Esophagus squamous epithelium (tissue), 5 donors: ENCODE results near the gene CCDC61. TPM values are rescaled to one million over a fixed set of nuclear protein-coding genes. Genes with fewer than 3 reads are reported as not detected.

Experiments
- DNase-seq: peaks from one replicate; lab custom pipeline; 2025; lab: John Stamatoyannopoulos, UW
- H3K27ac ChIP-seq, 4 donors: fragments of 200-600 bp; sonication (generic); one replicate each; pipeline ENCODE4 v1.5.1; 2016 to 2019; ENCODE audit warnings: mild to moderate bottlenecking in 1 of 4
- H3K27me3 ChIP-seq, 4 donors: fragments of 200-600 bp; sonication (generic); 1 replicate in 3 of 4; 2 replicates in 1 of 4; pipeline versions ENCODE4 v1.5.1 to v1.6.0; 2017 to 2021; ENCODE audit warnings: antibody characterized with exemption in 1 of 4
- H3K36me3 ChIP-seq, 3 donors: fragments of 200-600 bp; sonication (generic); one replicate each; pipeline ENCODE4 v1.5.1; 2016 to 2019
- H3K4me1 ChIP-seq, 3 donors: fragments of 200-600 bp; sonication (generic); one replicate each; pipeline ENCODE4 v1.5.1; 2017 to 2019
- H3K4me3 ChIP-seq, 4 donors: fragments of 200-600 bp; sonication (generic); 1 replicate in 3 of 4; 2 replicates in 1 of 4; pipeline ENCODE4 v1.5.1; 2016 to 2019; ENCODE audit warnings: mild to moderate bottlenecking in 2 of 4, moderate library complexity in 1 of 4
- H3K9me3 ChIP-seq, 3 donors: fragments of 200-600 bp; sonication (generic); one replicate each; pipeline ENCODE4 v1.5.1; 2016 to 2019
- POLR2A ChIP-seq, 4 donors: fragments of 450-650 bp; IDR thresholded peaks; one replicate each; pipeline ENCODE4 v1.6.1; 2017; ENCODE audit warnings: antibody characterized with exemption in 4 of 4, mild to moderate bottlenecking in 4 of 4, moderate library complexity in 3 of 4
- WGBS, 2 donors: methylation state at CpG; one replicate each; pipeline ENCODE4 v1.1.5; 2018; 5-methylcytosine and 5-hydroxymethylcytosine counted together
- intact Hi-C: fragments of 100-400 bp; cut with DNase I; formaldehyde crosslinking; loops from one replicate; pipeline ENCODE4 v1.15.0; 2022
- total RNA-seq, 4 donors: library from RNA; depleted of rRNA; stranded (reverse); fragments of >200 nt; gene quantifications; one replicate each; pipeline ENCODE4 v1.1.0, GENCODE V29; 2016
- TF ChIP-seq, protein P1 (sequence below), 6 experiments: fragments of 450-650 bp in 4 of 6; fragments of 200-600 bp in 2 of 6; sonication (generic) in 2 of 6; IDR thresholded peaks; one replicate each; pipeline ENCODE4 v1.5.1; 2016 to 2019; ENCODE audit warnings: antibody characterized with exemption in 6 of 6, mild to moderate bottlenecking in 4 of 6, moderate library complexity in 4 of 6
- donor health status: DM: yes; HTN: yes; CAD: no.

The CCDC61 gene
- total RNA-seq, 4 donors from 2014 or later: 5.9 to 9.5 (median 7.4) TPM

DNA sequence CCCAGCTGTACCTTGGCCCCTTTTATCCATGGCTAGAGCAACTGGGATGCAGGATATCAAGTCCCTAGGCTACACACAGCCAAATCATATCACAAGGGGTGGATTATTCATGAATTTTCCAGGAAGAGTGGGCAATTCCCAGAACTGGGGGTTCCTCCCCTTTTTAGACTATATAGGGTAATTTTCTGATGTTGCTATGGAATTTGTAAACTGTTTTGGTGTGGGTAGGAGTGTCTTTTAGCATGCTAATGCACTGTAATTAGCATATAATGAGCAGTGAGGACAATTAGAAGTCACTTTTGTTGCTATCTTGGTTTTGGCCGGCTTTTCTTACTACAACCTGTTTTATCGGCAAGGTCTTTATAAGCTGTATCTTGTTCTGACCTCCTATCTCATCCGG, 63.5 kb downstream of the CCDC61 start:
- WGBS, 2 donors: 79 to 91% methylated on average over 3 of the region's 3 CpGs
- peaks cover 0 to 8% (median 0%) of the 10 kb centered on the region in 3 donors for H3K9me3 ChIP-seq
- no peak overlapping the region for H3K27ac ChIP-seq
- no peaks in the 10 kb centered on the region for H3K36me3 ChIP-seq
- peaks cover 0 to 4% (median 0%) of the 10 kb centered on the region in 3 donors for H3K4me1 ChIP-seq
- H3K27me3 ChIP-seq: peaks cover 0 to 85% (median 0%) of the 10 kb centered on the region in 4 donors
- no peak for TF ChIP-seq POLR2A (IDR thresholded peaks at IDR 0.05)
- TF ChIP-seq, protein P1, sequence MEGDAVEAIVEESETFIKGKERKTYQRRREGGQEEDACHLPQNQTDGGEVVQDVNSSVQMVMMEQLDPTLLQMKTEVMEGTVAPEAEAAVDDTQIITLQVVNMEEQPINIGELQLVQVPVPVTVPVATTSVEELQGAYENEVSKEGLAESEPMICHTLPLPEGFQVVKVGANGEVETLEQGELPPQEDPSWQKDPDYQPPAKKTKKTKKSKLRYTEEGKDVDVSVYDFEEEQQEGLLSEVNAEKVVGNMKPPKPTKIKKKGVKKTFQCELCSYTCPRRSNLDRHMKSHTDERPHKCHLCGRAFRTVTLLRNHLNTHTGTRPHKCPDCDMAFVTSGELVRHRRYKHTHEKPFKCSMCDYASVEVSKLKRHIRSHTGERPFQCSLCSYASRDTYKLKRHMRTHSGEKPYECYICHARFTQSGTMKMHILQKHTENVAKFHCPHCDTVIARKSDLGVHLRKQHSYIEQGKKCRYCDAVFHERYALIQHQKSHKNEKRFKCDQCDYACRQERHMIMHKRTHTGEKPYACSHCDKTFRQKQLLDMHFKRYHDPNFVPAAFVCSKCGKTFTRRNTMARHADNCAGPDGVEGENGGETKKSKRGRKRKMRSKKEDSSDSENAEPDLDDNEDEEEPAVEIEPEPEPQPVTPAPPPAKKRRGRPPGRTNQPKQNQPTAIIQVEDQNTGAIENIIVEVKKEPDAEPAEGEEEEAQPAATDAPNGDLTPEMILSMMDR (IDR thresholded peaks at IDR 0.05): no peak
- no peak for DNase-seq
- no peak overlapping the region for H3K4me3 ChIP-seq
- intact Hi-C loops: no loop called here

DNA sequence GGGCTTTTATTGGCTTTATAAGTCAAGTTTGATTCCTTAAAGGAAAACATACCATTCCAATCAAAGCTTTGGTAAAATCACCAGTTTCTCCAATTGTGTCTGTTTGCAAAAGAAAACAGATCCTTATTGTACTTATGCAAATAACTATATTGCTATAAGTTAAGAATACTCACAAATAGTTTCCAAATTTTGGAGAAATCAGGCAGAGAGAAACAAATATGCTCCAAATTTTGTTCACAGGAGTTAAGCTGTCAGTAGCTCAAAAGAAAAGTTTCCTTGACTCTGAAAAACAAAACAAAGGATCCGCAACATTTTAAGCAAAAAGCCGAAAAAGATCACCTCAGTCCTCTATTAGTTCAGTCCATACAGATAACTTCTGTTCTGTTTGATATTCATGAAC, 64.7 kb downstream of the CCDC61 start:
- Histone ChIP-seq H3K27ac (no peak overlapping the region), H3K4me1 (peaks cover 0 to 4% (median 0%) of the 10 kb centered on the region in 3 donors), H3K36me3 (no peaks in the 10 kb centered on the region), H3K27me3 (peaks cover 0 to 84% (median 0%) of the 10 kb centered on the region in 4 donors), H3K9me3 (peaks cover 0 to 8% (median 0%) of the 10 kb centered on the region in 3 donors), H3K4me3 (no peak overlapping the region)
- no peak for DNase-seq
- TF ChIP-seq, protein P1 (IDR thresholded peaks at IDR 0.05): no peak
- no peak for TF ChIP-seq POLR2A (IDR thresholded peaks at IDR 0.05)
- intact Hi-C loops: no loop called here
- 89 to 95% methylated on average over 2 of the region's 2 CpGs for WGBS, 2 donors

DNA sequence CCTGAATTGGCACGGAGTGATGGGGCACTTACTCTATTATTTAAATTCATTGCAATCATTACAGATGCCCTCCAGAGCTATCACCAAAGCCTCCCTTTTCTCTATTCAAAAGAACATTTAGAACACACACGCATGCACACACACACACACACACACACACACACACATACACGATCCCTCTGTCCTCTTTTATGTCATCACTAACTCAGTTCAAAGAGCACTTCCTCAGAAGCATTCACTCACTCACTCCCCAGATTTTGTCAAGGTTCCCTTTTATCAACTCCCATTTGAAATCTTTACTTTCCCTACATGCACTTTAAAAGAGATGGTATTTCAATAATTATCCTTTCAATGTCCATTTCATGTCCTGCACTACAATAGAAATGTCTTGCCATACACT, 67.9 kb downstream of the CCDC61 start:
- intact Hi-C loops: no loop called here
- peaks cover 0 to 19% (median 0%) of the 10 kb centered on the region in 3 donors for H3K4me1 ChIP-seq
- WGBS, 2 donors: 69 to 84% methylated on average over 3 of the region's 3 CpGs
- no peaks in the 10 kb centered on the region for H3K36me3 ChIP-seq
- no peak overlapping the region for H3K27ac ChIP-seq
- TF ChIP-seq POLR2A (IDR thresholded peaks at IDR 0.05): no peak
- TF ChIP-seq, protein P1 (IDR thresholded peaks at IDR 0.05): no peak
- peaks cover 0 to 8% (median 0%) of the 10 kb centered on the region in 3 donors for H3K9me3 ChIP-seq
- H3K27me3 ChIP-seq: peaks cover 0 to 81% (median 0%) of the 10 kb centered on the region in 4 donors
- no peak overlapping the region for H3K4me3 ChIP-seq
- no peak for DNase-seq

DNA sequence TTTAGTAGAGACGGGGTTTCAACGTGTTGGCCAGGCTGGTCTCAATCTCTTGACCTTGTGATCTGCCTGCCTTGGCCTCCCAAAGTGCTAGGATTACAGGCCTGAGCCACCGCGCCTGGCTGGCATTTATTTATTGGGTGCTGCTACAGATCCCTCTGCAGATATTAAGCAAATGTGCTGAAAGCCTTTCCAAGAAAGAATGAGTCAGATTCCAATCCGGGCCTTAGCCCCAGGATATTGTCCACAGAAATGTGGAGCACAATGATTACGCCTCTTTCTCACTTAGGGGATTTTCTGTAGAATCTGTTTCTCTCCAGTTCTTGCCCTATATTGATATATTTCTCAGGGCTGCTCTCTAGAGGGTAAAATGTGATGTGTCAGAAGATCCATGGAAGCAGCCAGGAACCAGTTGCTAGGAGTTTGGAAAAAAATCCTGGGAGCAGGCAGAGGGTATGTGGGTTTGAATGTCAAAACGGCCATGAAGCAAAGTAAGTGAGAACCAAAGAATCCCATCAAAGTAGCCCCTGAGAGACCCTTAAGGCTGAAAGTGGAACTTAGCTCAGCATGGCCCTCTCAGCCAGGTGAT, 70.3 kb downstream of the CCDC61 start:
- intact Hi-C loops: no loop called here
- WGBS, 2 donors: 19 to 38% methylated on average over 7 of the region's 7 CpGs
- no peak for TF ChIP-seq POLR2A (IDR thresholded peaks at IDR 0.05)
- TF ChIP-seq, protein P1 (IDR thresholded peaks at IDR 0.05): no peak
- Histone ChIP-seq H3K27ac (no peak overlapping the region), H3K4me3 (no peak overlapping the region), H3K9me3 (peaks cover 0 to 8% (median 0%) of the 10 kb centered on the region in 3 donors), H3K36me3 (no peaks in the 10 kb centered on the region), H3K27me3 (peaks cover 0 to 72% (median 0%) of the 10 kb centered on the region in 4 donors), H3K4me1 (peaks cover 0 to 43% (median 9%) of the 10 kb centered on the region in 3 donors)
- no peak for DNase-seq

DNA sequence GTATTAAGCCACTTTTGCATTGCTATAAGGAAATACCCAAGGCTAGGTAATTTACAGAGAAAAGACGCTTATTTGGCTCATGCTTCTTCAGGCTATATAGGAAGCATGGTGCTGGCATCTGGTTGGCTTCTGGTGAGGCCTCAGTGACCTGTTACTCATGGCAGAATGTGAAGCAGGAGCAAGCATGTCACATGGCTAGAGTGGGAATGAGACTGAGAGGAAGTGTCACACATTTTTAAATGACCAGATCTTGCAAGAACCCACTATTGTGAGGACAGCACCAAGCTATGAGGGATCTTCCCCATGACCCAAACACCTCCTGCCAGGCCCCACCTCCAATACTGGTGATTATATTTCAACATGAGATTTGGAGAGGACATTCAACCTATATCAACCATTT, 71.2 kb downstream of the CCDC61 start:
- TF ChIP-seq, protein P1 (IDR thresholded peaks at IDR 0.05): no peak
- no peak for TF ChIP-seq POLR2A (IDR thresholded peaks at IDR 0.05)
- Histone ChIP-seq H3K27me3 (peaks cover 0 to 79% (median 0%) of the 10 kb centered on the region in 4 donors), H3K4me1 (peaks cover 0 to 48% (median 9%) of the 10 kb centered on the region in 3 donors), H3K36me3 (no peaks in the 10 kb centered on the region), H3K9me3 (peaks cover 0 to 5% (median 0%) of the 10 kb centered on the region in 3 donors), H3K27ac (no peak overlapping the region), H3K4me3 (no peak overlapping the region)
- 40 to 86% methylated on average over 1 of the region's 1 CpG for WGBS, 2 donors
- intact Hi-C loops: no loop called here
- no peak for DNase-seq
